MCF 10A (cell line): ENCODE measurements around the gene RPS16. TPM values are rescaled to one million over a fixed set of nuclear protein-coding genes. Genes with fewer than 3 reads are reported as not detected.
A peak's percentile ranks its signal among the peaks of the same experiment; 100 is the strongest.

Experiments used
- BruUV-seq: library from RNA; stranded (reverse); fragments of 400-500 nt; replicated peaks from 2 replicates; lab custom pipeline; 2021; lab: Mats Ljungman, UMichigan
- CTCF ChIA-PET: fragments of 300-600 bp; sonication (Branson Sonifier 250); formaldehyde crosslinking; extraction: SDS; loops from one replicate; lab custom pipeline; 2021; ENCODE audit warnings: antibody characterized with exemption, inconsistent platforms; lab: Yijun Ruan, JAX
- POLR2A ChIA-PET: fragments of 300-600, 350-650 bp; sonication (Branson Sonifier 250); formaldehyde crosslinking; extraction: SDS; loops from one replicate; lab custom pipeline; 2020; ENCODE audit warnings: antibody characterized with exemption, inconsistent platforms; lab: Yijun Ruan, JAX
- DNase-seq: peaks from one replicate; pipeline ENCODE4 v3.0.0-alpha.2; 2018; ENCODE audit not compliant: unreplicated experiment
- H3K27ac Mint-ChIP-seq: one replicate; pipeline ENCODE4 v1.8.0; 2022; ENCODE audit warnings: mild to moderate bottlenecking, low read depth, mixed read lengths; ENCODE audit not compliant: unreplicated experiment
- H3K27me3 Mint-ChIP-seq: one replicate; pipeline ENCODE4 v1.8.0; 2022; ENCODE audit warnings: mixed read lengths; ENCODE audit not compliant: insufficient read depth, unreplicated experiment
- H3K36me3 Mint-ChIP-seq: one replicate; pipeline ENCODE4 v1.8.0; 2022; ENCODE audit warnings: mild to moderate bottlenecking, moderate library complexity, mixed read lengths; ENCODE audit not compliant: insufficient read depth, unreplicated experiment
- H3K4me1 Mint-ChIP-seq: one replicate; pipeline ENCODE4 v1.8.0; 2022; ENCODE audit warnings: mixed read lengths; ENCODE audit not compliant: insufficient read depth, unreplicated experiment
- H3K4me3 Mint-ChIP-seq: one replicate; pipeline ENCODE4 v1.8.0; 2022; ENCODE audit warnings: mild to moderate bottlenecking, moderate library complexity, mixed read lengths; ENCODE audit not compliant: unreplicated experiment
- H3K9me3 Mint-ChIP-seq: one replicate; pipeline ENCODE4 v1.8.0; 2022; ENCODE audit warnings: mixed read lengths; ENCODE audit not compliant: unreplicated experiment
- CTCF ChIP-seq: fragments of 200-600 bp; IDR thresholded peaks from one replicate; pipeline ENCODE4 v1.8.0; 2022; ENCODE audit warnings: antibody characterized with exemption, mild to moderate bottlenecking; ENCODE audit not compliant: unreplicated experiment
- intact Hi-C: fragments of 100-400 bp; cut with micrococcal nuclease; formaldehyde crosslinking; loops from 2 replicates; pipeline ENCODE4 v1.14.1; 2022
- microRNA-seq: library from miRNA; unstranded; fragments of <30 nt; microRNA quantifications from one replicate; pipeline ENCODE4 v1.2.0, GENCODE V29; 2022
- total RNA-seq: library from RNA; stranded (reverse); gene quantifications from 2 replicates; pipeline ENCODE4 v1.2.3, GENCODE V29; 2022

Gene RPS16
- total RNA-seq, 1 experiment from 2014 or later, result 2,909 TPM

DNA sequence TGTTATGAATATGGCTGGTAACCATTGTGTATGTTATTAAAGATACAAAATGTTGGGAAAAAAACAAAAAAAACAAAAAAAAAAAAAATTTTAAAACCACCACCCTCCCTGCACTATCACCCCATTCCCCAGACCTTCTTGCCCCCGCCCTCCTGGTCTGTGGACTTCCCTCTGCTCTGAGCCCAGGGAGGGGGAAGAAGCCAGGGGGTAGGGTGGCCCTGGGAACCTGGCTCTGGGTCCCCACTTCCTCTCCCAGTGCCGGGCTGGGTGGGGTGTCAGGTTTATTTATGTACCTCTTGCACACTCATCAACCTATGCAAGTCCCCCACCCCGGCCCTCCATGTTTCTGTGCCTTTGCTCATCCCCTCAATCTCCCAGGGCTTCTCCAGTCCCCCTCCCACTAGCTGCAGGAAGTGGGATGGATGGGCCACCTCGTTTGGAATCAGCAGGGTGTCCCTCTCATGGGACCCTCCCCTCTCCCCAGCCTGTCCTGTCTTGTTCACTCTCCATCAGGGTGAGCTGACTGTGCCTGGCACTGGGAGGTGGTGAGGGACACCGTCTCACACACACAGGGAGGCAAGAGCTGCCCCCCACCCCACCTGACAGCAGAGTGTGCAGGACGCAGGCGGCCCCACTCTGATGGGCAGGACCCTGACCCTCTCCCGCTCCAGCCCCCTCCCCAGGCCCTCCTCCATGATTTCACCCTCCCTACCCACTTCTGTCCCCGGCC lies 50.7 kb downstream of the RPS16 start:
- peaks cover 14% of the 10 kb centered on the region for H3K4me1 Mint-ChIP-seq
- no peaks in the 10 kb centered on the region for H3K9me3 Mint-ChIP-seq
- DNase-seq, result no peak
- H3K36me3 Mint-ChIP-seq, result peaks cover 77% of the 10 kb centered on the region
- no peaks in the 10 kb centered on the region for H3K27me3 Mint-ChIP-seq
- POLR2A ChIA-PET, result no interaction called here
- intact Hi-C loops, result no loop called here
- TSS peak; percentile 28 for BruUV-seq
- peak overlapping the region; percentile 54 for H3K27ac Mint-ChIP-seq
- peak overlapping the region; percentile 22 for H3K4me3 Mint-ChIP-seq
- CTCF ChIA-PET, result interaction anchor here (0.6 kb wide), 1 partner anchor 90 kb away, joined by 3 read pairs; no protein-coding TSS in a partner anchor
- no peak for TF ChIP-seq CTCF

Small RNA genes lying within 50 kb of the gene (microRNA-seq; reads per million reads assigned to microRNA genes)
- gene MIR4530, result not detected

Other genes with a start within 250 kb of the RPS16 start
- gene NCCRP1, start 239.0 kb downstream of the RPS16 start, total RNA-seq, result not detected in 2 replicates
- not detected in 2 replicates for gene SYCN, start 231.7 kb downstream of the RPS16 start, total RNA-seq
- not detected in 2 replicates for gene IFNL3, start 190.9 kb downstream of the RPS16 start, total RNA-seq
- gene IFNL4, start 187.1 kb downstream of the RPS16 start, total RNA-seq, result not detected in 2 replicates
- gene IFNL2, start 167.6 kb downstream of the RPS16 start, total RNA-seq, result not detected in 2 replicates
- gene IFNL1, start 139.5 kb downstream of the RPS16 start, total RNA-seq, result not detected in 2 replicates
- gene LRFN1, start 115.1 kb downstream of the RPS16 start, total RNA-seq, result 0.16 TPM in 1 of 2 replicates, not detected in the other
- not detected in 2 replicates for gene GMFG, start 99.9 kb downstream of the RPS16 start, total RNA-seq
- gene SAMD4B, start 93.5 kb downstream of the RPS16 start, total RNA-seq, result 65.4 and 94.2 TPM in 2 replicates
- gene PAF1, start 44.8 kb downstream of the RPS16 start, total RNA-seq, result 47.0 and 48.5 TPM in 2 replicates
- gene MED29, start 44.6 kb downstream of the RPS16 start, total RNA-seq, result 24.3 and 31.7 TPM in 2 replicates
- 83.7 and 98.4 TPM in 2 replicates for gene ZFP36, start 29.1 kb downstream of the RPS16 start, total RNA-seq
- gene PLEKHG2, start 23.3 kb downstream of the RPS16 start, total RNA-seq, result 19.2 and 19.6 TPM in 2 replicates
- gene SUPT5H, start 9.6 kb upstream of the RPS16 start, total RNA-seq, result 122 and 165 TPM in 2 replicates
- gene TIMM50, start 44.9 kb upstream of the RPS16 start, total RNA-seq, result 71.2 and 94.2 TPM in 2 replicates
- gene DLL3, start 63.0 kb upstream of the RPS16 start, total RNA-seq, result 0.56 and 0.68 TPM in 2 replicates
- not detected in 2 replicates for gene SELENOV, start 79.2 kb upstream of the RPS16 start, total RNA-seq
- gene EID2B, start 96.9 kb upstream of the RPS16 start, total RNA-seq, result 2.0 and 3.3 TPM in 2 replicates
- 8.5 and 10.4 TPM in 2 replicates for gene EID2, start 104.2 kb upstream of the RPS16 start, total RNA-seq
- not detected in 2 replicates for gene LGALS13, start 166.6 kb upstream of the RPS16 start, total RNA-seq
- gene LGALS16, start 220.0 kb upstream of the RPS16 start, total RNA-seq, result not detected in 2 replicates